MM.1S (cell line): ENCODE results near the gene GOLGA8H.
"Not testable (repeated sequence)": the region's sequence is repeated elsewhere in the genome, so short reads cannot be mapped to it uniquely, and the experiment has no call there.

Experiments
- EZH2 ChIP-seq: fragments of 300-600 bp; sonication (generic); optimal IDR thresholded peaks from 2 replicates; pipeline ENCODE3; 2017; ENCODE audit warnings: low read depth, mild to moderate bottlenecking, antibody characterized with exemption, low read length, mixed read lengths
- TF ChIP-seq, protein P1 (sequence below): fragments of 300-600 bp; sonication (generic); IDR thresholded peaks from 2 replicates; pipeline ENCODE4 v1.5.1; 2016; ENCODE audit warnings: antibody characterized with exemption, low read length, mixed read lengths

DNA sequence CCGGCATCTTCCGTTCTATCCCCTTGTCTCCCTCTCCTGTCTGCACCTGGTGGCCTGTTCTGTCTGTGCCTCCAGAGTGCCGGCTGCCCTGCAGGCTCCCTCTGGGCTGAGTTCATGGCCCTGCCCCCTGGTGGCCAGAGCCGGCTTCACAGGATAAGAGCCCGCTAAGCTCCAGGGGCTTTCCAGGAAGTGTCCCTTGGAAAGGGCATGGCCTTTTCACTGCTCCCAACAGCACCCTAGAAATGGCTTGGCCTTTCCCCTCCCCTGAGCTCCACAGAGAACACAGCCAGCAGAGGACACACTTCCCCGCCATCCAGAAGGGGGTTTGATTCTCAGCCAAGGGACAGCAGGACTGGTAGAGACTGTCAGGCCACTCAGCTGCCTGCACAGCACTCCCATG, 36.9 kb upstream of the GOLGA8H start:
- not testable (repeated sequence) for TF ChIP-seq EZH2
- TF ChIP-seq, protein P1, sequence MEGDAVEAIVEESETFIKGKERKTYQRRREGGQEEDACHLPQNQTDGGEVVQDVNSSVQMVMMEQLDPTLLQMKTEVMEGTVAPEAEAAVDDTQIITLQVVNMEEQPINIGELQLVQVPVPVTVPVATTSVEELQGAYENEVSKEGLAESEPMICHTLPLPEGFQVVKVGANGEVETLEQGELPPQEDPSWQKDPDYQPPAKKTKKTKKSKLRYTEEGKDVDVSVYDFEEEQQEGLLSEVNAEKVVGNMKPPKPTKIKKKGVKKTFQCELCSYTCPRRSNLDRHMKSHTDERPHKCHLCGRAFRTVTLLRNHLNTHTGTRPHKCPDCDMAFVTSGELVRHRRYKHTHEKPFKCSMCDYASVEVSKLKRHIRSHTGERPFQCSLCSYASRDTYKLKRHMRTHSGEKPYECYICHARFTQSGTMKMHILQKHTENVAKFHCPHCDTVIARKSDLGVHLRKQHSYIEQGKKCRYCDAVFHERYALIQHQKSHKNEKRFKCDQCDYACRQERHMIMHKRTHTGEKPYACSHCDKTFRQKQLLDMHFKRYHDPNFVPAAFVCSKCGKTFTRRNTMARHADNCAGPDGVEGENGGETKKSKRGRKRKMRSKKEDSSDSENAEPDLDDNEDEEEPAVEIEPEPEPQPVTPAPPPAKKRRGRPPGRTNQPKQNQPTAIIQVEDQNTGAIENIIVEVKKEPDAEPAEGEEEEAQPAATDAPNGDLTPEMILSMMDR, result not testable (repeated sequence)
